ENCODE measurements around the gene EGFL8.
"Not testable (repeated sequence)": the region's sequence is repeated elsewhere in the genome, so short reads cannot be mapped to it uniquely, and the experiment has no call there.

The EGFL8 gene

DNA sequence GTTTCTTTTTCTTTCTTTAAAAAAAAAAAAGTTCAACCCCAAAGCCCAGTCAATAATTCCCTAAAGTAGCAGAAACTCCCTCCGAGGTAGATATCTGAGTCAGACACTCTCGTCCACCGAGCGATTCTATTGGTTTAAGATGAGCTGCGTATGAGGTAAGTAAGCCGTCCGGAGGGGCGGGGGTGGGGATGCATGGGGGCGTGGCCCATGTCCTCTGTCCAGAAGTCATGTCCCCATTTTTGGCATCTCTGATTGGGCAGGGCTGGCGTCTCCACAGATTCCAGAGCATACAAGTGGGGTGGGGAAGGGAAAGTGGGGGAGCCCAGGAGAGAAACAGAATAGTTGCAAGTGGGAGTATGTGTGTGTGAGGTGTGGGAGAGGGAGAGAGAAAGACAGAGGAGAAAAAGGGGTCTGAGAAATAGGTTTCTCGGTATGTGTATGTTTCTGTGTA lies 21.3 kb downstream of the EGFL8 start:
- peak; percentile 76 to 89 (median 87) for DNase-seq

DNA sequence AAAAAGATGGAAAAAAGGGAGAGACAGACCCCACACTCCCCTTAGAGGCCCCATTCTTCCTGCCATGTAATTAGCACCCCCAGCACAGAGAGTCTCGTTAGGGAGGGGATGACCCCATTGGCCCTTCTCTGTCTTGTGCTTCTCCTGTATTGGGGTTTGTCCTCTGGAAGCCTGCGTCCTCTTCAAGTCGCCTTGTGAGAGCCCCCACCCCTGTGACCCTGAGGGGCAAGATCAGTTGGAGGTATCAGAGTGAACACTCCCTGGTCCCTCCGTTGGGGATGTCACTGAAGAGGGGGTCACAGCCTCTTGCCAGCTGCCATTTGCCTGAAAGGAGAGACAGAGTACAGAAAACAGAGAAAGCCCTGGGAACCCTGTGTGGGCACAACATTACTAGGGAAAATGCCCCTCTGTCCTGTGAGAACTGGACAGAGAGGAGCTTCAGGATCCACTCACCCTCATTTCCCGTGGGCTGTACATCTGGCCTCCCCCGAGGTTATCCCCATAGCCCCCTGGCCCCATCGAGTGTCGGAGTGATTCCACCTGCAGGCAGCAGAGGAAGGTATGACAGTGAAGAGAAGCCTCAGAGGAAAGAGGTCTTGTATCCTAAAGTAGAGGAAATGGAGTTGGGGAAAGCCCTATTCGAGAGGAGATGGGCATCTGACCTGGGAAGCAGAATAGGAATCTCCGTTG lies 21.9 kb downstream of the EGFL8 start:
- not testable (repeated sequence) for DNase-seq

DNA sequence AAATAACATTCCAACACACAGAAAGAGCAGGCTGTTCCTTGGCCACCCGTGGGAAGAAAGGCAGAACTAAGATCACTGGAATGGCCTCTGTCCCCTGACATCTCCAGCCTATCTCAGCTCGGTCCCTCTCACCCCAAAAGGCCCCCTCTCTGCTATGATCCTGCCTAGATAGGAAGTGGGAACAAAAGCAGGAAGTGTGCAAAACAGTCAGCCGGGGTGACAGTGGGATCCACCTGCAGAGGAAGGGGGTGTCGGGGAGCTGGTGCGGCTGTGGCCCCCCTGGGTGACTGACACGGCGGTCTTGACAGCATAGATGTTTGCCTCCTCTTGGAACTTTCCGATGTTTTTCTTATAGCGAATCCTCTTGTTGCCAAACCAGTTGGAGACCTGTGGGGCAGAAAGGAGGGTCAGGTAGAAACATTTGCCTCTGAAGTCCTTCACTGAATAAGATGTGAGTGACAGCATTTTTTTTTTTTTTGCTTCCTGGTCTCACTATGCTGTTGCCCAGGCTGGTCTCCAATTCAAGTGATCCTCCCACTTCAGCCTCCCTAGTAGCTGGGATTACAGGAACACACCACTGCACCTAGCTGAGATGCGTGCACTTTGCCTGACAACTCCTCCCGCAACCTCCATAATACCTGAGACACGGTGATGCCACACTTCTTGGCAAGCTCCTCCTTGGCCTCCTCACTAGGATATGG lies 22.8 kb downstream of the EGFL8 start:
- no peak for DNase-seq

DNA sequence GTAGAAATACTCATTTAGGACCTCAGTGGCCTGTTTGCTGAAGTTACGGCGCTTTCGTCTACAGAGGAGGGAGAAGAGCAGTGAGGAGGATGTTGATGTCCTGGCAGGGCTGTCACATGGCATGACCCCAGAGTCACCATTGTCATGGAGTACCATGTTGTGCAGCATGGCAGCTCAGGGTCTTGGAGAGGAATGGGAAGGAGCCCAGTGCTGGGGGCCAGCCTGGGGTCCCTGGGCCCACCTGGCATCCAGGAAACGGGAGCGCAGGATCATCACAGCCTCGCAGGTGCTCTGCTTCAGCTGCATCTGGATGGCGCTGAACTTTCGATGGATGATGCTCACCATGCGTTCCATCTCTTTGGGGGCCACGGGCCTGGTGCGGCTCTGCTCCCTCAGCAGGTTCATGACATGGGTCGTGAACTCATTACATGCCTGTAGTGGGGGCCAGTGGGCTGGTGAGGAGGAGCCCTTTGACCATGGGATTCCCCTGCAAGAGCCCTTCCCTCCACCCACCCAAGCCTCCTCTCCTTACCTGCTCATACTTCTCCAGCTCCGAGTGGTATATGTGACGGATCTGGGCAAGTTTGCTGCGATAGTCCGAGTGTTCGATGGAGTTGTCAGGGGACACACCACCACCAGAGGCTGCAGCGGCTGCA lies 23.5 kb downstream of the EGFL8 start:
- not testable (repeated sequence) for DNase-seq

DNA sequence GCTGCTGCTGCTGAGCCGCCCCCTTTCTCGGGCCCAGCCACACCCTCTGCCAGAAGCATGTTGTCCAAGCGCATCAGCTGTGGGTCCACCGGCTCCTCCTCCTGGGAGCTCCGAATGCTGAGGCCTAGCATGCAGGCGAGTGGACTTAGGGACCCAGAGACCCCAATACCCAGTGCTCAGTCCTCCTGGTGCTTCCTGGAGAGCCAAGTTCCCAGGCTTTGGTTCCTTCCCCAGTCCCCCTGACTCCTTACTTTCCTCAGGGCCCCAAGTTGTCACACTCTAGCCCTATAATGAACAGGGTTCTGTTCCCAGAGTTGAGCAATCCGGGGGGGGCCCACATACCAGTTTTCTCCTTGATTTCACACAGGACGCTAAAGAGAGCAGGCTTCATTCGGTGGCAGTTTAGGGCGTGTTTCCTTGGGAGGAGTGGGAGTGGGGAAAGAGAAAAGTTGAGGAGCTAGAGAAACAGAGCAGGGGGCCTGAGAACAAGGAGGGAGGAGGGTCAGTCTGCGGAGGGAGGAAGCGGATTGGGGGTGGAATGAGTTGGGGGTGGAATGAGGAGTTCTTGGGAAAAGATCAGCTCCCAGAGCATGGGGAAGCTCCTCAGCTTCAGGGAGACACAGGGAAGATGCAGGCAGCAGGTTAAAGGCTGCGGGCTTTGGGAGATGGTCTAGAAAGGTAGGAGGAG lies 24.1 kb downstream of the EGFL8 start:
- peak in 1 of 3 donors; percentile 47 for DNase-seq

DNA sequence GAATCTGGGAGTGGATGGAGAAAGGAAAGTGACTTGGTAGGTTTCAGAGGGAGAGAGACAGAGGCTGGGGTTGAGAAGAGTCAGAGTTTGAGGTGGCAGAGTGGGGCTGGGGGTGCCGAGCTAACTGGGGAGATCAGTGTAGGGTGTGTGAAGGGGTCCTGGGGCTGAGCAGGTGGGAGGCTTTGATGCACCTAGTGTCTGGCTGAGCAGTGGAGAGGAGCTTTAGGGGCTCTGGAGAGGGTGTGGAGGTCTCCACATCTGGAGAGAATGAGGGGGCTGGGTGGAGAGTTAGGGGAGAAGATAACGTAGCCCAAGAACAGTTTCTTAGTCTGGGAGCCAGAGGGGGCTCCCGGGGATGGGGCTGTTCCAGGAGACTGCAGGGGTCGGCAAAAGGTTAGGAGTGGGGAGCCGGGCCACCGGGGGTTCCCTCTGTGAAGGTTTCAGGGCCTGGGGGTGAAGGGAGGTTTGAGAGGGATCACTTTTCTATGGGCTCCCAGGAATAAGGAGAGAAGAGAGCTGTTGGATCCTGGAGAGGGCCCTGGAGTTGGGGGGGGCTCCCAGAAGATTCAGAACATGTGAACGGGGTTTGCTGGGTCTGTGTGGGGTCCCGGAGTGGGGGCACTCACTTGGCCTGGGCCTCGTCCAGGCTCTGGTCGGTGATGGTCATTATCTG lies 24.8 kb downstream of the EGFL8 start:
- no peak for DNase-seq

DNA sequence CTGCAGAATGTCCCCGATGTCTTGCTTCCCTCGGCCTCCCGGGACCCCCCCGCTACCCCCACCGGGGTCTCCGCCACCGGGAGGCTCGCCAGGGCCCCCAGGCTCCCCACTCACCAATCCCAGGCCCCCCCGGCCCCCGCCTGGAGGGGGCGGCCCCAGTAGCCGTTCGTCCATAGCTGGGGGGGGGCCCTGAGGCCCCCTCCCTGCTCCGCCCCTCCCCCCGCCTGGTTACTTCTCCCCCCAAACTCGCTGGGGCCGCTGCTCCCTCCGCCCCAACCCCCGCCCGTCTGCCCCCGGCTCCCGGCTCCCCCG lies 25.3 kb downstream of the EGFL8 start:
- DNase-seq: no peak

DNA sequence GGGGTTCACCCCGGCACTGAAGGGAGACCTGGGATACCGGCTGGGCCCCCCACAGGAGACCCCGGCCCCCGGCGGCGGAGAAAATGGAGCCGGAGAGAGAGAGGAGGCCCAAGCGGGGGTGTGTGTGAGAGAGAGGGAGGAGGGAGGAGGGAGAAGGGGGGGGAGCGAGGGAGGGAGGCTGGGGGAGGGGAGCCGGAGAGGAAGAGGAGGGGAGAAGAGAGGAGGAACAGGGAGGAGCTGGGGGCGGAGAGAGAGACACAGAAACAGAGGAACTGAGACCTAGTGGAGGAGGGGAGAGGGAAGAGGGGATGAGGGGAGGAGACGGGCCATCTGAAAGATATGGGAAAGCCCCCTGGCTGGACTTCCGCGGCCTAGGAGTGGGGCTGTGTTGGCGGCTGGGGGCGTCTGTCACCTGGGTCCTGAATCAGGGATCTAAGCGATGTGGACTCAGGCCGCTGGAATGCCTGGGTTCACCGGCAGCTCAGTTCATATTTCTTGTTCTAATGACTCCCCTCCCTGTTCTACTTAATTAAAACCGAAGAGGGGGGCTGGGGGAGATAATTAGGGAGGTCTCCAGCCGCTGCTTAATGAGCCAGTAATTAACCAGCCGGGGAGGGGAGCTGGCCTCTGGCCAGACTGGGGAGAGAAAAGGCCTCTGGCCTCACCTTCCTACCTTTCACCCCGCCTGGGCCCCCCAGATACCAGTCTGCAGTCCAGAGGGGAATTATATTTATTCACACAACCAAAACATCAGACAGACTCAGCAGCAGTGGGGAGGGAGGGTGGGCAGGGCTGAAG lies 25.9 kb downstream of the EGFL8 start, which contains the start of gene PBX2:
PBX2 (minus strand) TSS at position 149 of the 798 bp plus-strand sequence. CDS start 287 bp downstream, outside the sequence.
- peak; percentile 90 to 95 (median 91) for DNase-seq

DNA sequence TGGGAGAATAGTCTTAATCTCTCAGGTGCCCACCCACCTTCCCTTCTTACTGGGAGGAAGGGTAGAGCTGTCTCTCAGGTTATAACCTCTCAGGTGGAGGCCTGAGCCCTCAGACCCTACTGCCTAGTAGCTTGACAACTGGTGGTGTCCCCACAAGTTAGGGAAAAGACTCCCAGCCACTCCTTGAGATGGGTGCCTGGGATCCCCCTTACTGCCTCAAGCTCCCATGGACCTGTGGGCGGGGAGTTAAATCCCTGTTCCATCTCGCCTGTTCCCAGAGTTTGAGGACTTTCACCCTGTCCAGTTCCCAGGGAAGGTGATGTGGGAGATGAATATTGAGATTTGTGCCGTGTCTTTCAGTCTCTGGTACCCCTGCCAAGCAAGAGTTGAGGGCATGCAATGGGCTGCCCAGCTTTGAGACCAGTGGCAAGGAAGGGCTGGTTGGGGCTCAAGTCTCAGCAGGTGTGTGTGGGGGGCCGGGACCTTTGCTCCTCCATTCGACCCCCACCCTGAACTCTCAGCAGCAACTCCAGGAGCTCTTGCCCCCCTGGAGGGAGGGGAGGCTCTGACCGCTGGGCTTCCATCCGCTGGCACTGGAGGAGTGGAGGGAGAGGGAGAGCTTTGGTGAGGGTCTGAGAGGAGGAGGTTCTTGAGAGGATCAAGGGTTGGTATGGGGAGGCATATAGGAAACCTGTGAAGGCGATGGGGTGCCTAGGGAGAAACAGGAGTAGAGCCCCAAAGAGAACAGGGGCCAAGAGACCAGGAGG lies 26.7 kb downstream of the EGFL8 start:
- DNase-seq: peak in 2 of 3 donors; percentile 50 to 70

DNA sequence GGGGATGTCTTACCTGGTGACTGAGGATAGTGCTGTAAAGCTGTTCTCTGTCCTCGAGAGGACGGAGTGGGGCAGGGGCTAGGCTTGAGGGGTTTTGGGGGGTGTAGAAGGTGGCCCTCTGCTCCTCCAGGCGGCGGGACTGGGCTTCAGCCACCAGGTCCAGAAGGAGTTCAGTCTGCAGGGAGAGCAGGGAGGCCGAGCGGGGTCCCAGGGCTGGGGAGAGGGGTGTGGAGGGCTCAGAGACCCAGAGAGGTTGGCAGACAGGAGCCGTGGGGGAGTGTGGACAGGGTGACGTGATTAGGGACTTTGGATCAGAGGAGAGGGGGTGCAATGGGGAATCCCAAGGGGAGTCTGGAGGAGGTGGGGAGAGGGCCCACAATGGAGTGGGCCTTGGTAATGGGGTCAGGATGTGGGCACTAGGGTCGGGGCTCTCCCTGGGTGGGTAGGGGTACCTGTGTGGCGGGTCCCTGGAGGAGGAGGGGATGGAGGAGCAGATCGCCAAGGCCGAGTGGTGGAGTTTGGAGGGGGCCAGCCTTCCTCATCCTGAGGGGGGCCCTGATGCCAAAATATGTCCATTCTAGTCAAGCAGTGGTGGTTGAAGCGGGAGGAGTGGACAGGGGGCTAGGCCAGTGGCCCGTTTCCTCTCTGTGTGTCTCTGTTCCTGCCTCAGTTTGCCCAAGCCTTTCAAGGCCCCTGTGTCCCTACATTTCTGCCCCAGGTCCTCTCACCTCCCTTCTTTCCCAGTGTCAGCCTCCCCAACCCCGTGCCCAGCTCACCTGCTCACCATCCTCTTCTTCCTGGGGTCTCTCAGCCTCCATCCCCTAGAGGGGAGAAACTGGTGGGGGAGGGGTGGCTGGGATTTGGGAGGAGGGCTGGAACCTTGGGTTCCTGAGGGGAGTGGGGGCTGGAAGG lies 27.6 kb downstream of the EGFL8 start:
- DNase-seq: peak; percentile 68 to 85 (median 75)

DNA sequence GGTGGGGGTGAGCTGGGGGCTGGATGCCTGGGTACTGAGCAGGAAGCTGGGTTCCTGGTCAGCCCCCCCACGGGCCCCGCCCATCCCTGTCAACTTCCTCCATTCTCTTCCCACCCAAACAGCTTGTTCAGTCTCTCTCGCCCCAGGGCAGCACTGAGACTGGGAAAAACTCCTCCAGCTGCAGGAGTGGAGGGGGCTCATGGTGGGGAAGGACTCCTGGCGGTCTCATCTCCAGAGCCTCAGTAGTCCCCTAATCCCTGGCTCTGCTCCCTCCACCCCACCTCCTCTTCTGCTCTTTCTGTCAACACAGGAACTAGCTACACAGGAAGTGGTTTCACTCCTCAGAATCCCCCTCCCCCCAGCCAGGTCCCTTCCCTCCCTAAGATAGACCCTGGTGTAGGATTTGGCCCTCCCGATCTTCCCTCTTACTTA lies 28.2 kb downstream of the EGFL8 start, which contains the start of gene GPSM3:
GPSM3 (minus strand) TSS at position 36 of the 432 bp plus-strand sequence. CDS start 130 bp downstream, outside the sequence.
- DNase-seq: peak; percentile 62 to 84 (median 68)

DNA sequence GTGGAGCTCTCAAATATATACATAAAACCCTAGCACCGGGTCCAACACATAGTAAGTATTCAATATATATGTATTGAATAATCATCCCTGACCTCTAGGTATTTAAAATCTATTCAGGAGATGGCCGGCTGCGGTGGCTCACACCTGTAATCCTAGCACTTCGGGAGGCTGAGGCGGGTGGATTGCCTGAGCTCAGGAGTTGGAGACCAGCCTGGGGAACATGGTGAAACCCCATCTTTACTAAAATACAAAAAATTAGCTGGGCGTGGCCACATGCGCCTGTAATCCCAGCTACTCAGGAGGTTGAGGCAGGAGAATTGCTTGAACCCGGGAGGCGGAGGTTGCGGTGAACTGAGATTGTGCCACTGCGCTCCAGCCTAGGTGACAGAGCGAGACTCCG lies 28.7 kb downstream of the EGFL8 start:
- DNase-seq: not testable (repeated sequence)

DNA sequence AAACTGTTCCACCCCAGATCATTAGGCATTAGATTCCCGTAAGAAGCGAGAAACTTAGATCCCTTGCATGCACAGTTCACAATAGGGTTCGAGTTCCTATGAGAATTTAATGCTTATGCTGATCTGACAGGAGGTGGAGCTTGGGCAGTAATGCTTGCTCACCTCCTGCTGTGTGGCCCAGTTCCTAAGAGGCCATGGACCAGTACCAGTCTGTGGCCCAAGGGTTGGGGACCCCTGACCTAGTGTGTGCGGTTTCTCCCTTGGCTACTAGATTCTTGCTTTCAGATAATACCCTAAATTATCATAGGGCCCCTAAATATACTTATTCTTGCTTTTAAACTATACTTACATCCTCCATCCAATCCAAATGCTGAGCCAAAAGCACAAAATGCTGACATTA lies 30.0 kb downstream of the EGFL8 start:
- no peak for DNase-seq

DNA sequence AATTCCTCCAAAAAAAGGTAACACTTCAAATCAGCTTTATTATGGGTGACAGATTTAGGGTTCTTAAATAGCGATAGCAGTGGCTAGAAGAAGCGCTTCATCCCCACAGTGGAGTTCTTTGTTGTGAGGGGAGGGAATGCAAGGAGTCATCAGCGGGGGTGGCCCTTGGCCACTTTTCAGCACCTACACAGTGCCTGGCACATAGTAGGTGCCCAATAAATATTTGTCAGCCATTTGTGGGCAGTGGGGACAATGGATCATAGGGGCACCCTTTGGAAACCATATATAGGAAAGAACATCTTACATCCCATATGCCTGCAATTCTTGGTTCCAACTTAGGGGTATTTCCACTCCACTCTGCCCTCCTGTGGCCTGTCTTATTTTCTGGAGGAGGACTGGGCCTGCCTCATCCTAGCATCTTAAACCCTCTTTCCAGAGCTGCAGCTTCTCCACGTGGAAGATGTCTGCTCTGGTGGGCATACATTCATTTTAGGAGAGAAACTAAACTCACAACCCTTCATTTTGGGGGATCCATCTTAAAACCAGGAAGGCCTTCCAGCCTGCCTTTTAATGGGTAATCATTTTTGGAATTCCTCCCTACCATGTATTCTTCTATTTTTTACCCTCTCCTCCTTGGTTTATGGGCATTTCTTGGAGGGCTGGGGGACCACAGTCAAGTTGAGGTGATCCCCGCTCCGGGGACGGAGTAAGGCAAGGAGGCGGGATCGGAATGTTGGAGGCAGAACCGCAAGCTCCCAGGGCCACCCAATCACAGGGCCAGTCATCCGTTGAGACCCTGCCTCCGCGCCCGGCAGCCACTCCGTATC lies 30.6 kb downstream of the EGFL8 start:
- DNase-seq: peak; percentile 69 to 71 (median 70)

DNA sequence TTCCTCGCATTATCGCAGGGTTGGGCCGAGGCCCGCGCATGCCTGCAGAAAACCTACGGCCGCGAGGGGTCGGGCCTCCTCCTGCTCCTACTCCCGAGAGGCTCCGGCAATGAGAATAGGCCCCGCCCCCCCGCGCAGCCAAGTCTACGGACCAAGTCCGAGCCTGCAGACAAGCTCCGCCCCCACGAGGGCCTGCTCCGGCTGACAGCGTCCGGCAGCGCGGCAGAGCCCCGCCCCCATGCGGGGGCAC lies 31.2 kb downstream of the EGFL8 start:
- DNase-seq: peak; percentile 100

DNA sequence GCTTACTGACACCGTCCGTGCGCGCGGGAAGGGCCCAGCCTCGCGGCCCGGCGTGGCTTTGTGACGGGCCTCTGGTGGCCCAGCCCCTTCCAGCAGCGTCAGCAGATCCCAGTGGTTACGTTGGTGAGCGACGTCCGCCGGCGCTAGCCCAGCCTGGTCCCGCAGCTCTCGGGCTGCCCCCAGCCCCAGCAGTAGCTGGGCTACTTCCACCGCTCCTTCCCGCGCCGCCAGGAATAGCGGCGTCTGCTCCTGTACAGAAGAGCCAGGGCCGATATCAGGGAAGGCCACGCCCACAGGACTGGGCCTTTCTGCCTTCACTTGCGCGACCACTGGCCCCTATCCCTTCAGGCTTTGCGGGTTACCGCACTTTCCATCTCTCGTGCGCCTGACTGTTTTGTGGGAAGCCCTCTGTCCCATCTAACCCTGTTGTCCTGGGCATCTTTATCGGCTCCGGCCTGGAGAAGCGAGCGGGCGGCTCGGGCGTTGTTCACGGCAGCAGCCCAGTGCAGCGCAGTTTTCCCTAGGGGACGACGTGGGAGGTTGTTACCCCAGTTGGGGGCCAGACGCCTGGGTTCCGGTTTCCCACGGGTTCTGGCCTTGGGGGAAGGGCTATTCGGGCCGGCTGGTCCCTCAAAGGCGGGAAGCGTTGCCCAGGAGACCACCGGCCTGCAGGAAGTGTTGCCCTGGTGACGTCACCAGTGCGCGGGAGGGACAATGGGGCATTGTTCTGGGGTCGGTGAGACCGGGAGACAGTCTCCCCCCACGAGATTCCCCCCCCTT lies 31.7 kb downstream of the EGFL8 start:
- DNase-seq: peak; percentile 56 to 83 (median 70)

DNA sequence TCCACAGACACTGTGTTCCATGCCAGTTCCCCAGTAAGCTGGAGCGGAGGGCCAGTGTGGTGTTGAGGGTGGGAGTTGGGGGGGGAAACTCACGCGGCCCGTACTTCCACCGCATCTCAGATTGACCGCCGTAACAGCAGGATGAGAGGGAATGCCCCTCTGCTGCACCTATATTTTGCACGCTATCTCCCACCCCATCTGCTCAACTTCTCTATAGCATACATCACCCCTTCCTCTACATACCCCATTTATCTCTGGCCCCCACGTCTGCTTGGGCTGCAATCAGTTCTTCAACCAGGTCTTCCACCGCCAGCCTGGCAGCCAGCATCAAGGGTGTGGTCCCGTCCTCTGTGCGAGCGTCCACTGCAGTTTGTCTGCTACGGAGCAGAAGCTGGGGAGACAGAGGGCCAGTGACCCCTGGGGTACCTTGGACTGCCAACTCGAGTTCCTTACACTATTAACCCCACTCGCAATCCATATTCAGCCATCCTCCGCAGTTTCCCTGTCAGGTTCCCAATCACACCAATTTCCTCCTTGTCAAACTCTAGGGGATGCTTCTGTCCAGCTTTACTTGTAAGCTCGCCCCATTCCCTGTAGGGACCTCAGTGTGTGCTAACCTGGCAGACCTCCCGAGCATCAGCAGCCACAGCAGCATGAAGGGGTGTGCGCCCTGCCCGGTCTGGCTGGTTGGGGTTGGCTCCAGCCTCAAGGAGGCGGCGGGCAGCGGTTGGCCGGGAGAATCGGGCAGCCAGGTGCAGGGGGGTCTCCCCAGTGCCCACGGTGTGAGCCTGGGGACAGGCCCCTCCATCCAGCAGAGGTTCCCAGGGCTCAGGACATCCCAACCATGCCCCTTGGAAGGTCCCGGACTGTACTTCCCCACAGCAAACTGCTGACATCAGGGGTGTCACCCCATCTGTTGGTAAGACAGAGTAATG lies 32.6 kb downstream of the EGFL8 start:
- DNase-seq: peak; percentile 80 to 85 (median 84)

Data from suppressor macrophage treated with lipopolysaccharide for 1 hour (primary cell).